NOMO-1 (cell line): ENCODE data around the gene SRRM1.
"Not testable (repeated sequence)": the region's sequence is repeated elsewhere in the genome, so short reads cannot be mapped to it uniquely, and the experiment has no call there.

ENCODE experiments used
- DNase-seq, 2 experiments: peaks; one replicate each; lab custom pipeline; 2025; ENCODE audit not compliant: unreplicated experiment in 2 of 2; lab: John Stamatoyannopoulos, UW

SRRM1 gene

GRCh38 chr1:24643363-24644099 is 429 bp downstream of the SRRM1 start:
- peak; percentile 26 to 38 for DNase-seq

GRCh38 chr1:24644100-24644384 is 940 bp downstream of the SRRM1 start:
- peak; percentile 6 to 26 for DNase-seq

- DNase-seq: no peak
Measured at GRCh38 chr1:24648919-24649318, 5.8 kb downstream of the SRRM1 start.

GRCh38 chr1:24652382-24652781 is 9.3 kb downstream of the SRRM1 start:
- DNase-seq: no peak

GRCh38 chr1:24654010-24654409 is 10.9 kb downstream of the SRRM1 start:
- DNase-seq: no peak

- no peak for DNase-seq
Measured at GRCh38 chr1:24656046-24656445, 12.9 kb downstream of the SRRM1 start.

- no peak for DNase-seq
Measured at GRCh38 chr1:24657781-24658180, 14.7 kb downstream of the SRRM1 start.

- DNase-seq: no peak
Measured at GRCh38 chr1:24659166-24659904, 16.2 kb downstream of the SRRM1 start.

- no peak for DNase-seq
Measured at GRCh38 chr1:24659993-24660665, 17.0 kb downstream of the SRRM1 start.

- no peak for DNase-seq
Measured at GRCh38 chr1:24664507-24665033, 21.5 kb downstream of the SRRM1 start.

GRCh38 chr1:24666794-24667193 is 23.7 kb downstream of the SRRM1 start:
- DNase-seq: no peak

GRCh38 chr1:24671372-24671771 is 28.3 kb downstream of the SRRM1 start:
- not testable (repeated sequence) for DNase-seq

- not testable (repeated sequence) for DNase-seq
Measured at GRCh38 chr1:24672686-24673085, 29.6 kb downstream of the SRRM1 start.

GRCh38 chr1:24673341-24673740 is 30.2 kb downstream of the SRRM1 start:
- no peak for DNase-seq

- DNase-seq: not testable (repeated sequence)
Measured at GRCh38 chr1:24678421-24678820, 35.3 kb downstream of the SRRM1 start.

- DNase-seq: no peak
Measured at GRCh38 chr1:24679725-24680124, 36.6 kb downstream of the SRRM1 start.

- DNase-seq: no peak
Measured at GRCh38 chr1:24683713-24684162, 40.6 kb downstream of the SRRM1 start.

- no peak for DNase-seq
Measured at GRCh38 chr1:24688033-24688432, 44.9 kb downstream of the SRRM1 start.

GRCh38 chr1:24688621-24689195 is 45.6 kb downstream of the SRRM1 start:
- DNase-seq: peak; percentile 44 to 57

GRCh38 chr1:24691051-24691450 is 47.9 kb downstream of the SRRM1 start:
- DNase-seq: no peak

- DNase-seq: no peak
Measured at GRCh38 chr1:24692351-24692980, 49.4 kb downstream of the SRRM1 start.
